ENCODE data around the gene SNRPA. TPM values are rescaled to one million over a fixed set of nuclear protein-coding genes. Genes with fewer than 3 reads are reported as not detected.
"Not testable (repeated sequence)": the region's sequence is repeated elsewhere in the genome, so short reads cannot be mapped to it uniquely, and the experiment has no call there.

SNRPA gene
- total RNA-seq, 1 experiment from 2014 or later = 134 TPM

- Mint-ChIP-seq H3K4me1 (ENCODE audit: low read depth, unreplicated experiment) (peaks cover 10% of the 10 kb centered on the region), H3K36me3 (ENCODE audit: insufficient read depth, unreplicated experiment) (peaks cover 89% of the 10 kb centered on the region), H3K27ac (ENCODE audit: unreplicated experiment) (no peak overlapping the region), H3K4me3 (ENCODE audit: unreplicated experiment) (no peak overlapping the region), H3K27me3 (ENCODE audit: insufficient read depth, unreplicated experiment) (no peaks in the 10 kb centered on the region), H3K9me3 (ENCODE audit: unreplicated experiment) (no peaks in the 10 kb centered on the region)
- BruUV-seq (replicated peaks) = no TSS peak
- Histone ChIP-seq H3K27me3 (replicated peaks; ENCODE audit: control insufficient read depth, insufficient read depth, low read length) (no peaks in the 10 kb centered on the region), H3K9me3 (peaks cover 6% of the 10 kb centered on the region; the same call in 1 of the 2 replicates), H3K4me3 (ENCODE audit: low read depth, low read length) (no peak overlapping the region), H3K4me1 (peaks cover 6% of the 10 kb centered on the region; the same call in 1 of the 2 replicates), H3K36me3 (ENCODE audit: control insufficient read depth, insufficient read depth, low read length) (peaks cover 25% of the 10 kb centered on the region)
- intact Hi-C loops (cut with micrococcal nuclease; ENCODE audit: unreplicated experiment) = no loop called here
- ChIA-PET POLR2A (interaction anchor here (0.6 kb wide), 1 partner anchor 26 kb away, joined by 5 read pairs; the partner anchor contains the start of genes ACTMAP and SNRPA), CTCF (no interaction called here)
- no peak for DNase-seq
- TF ChIP-seq CTCF (IDR thresholded peaks at IDR 0.05; ENCODE audit: insufficient read depth in 1 of 2, low read depth in 1 of 2, low read length in 1 of 2, severe bottlenecking in 1 of 2, unreplicated experiment in 1 of 2) = no peak
These were observed 26.7 kb upstream of the SNRPA start for GRCh38 chr19:40724315-40724714.

GRCh38 chr19:40724855-40725254, 26.1 kb upstream of the SNRPA start:
- H3K27me3 Mint-ChIP-seq (ENCODE audit: insufficient read depth, unreplicated experiment) = no peaks in the 10 kb centered on the region
- BruUV-seq (replicated peaks) = no TSS peak
- no peak overlapping the region for H3K27ac Mint-ChIP-seq (ENCODE audit: unreplicated experiment)
- no peak for TF ChIP-seq CTCF (IDR thresholded peaks at IDR 0.05; ENCODE audit: insufficient read depth in 1 of 2, low read depth in 1 of 2, low read length in 1 of 2, severe bottlenecking in 1 of 2, unreplicated experiment in 1 of 2)
- Histone ChIP-seq H3K27me3 (replicated peaks; ENCODE audit: control insufficient read depth, insufficient read depth, low read length) (no peaks in the 10 kb centered on the region), H3K4me1 (0 out of 2 replicates have a peak, but pooled peaks cover 3% of the 10 kb centered on the region), H3K9me3 (peaks cover 6% of the 10 kb centered on the region; the same call in 1 of the 2 replicates), H3K36me3 (ENCODE audit: control insufficient read depth, insufficient read depth, low read length) (peaks cover 25% of the 10 kb centered on the region), H3K4me3 (ENCODE audit: low read depth, low read length) (no peak overlapping the region)
- peaks cover 90% of the 10 kb centered on the region for H3K36me3 Mint-ChIP-seq (ENCODE audit: insufficient read depth, unreplicated experiment)
- POLR2A ChIA-PET = interaction anchor here (0.6 to 0.7 kb wide), 2 partner anchors 8 to 26 kb away, joined by 4 to 5 read pairs; partner anchors contain the start of genes ACTMAP, COQ8B, ITPKC and SNRPA
- no peaks in the 10 kb centered on the region for H3K9me3 Mint-ChIP-seq (ENCODE audit: unreplicated experiment)
- H3K4me3 Mint-ChIP-seq (ENCODE audit: unreplicated experiment) = no peak overlapping the region
- intact Hi-C loops (cut with micrococcal nuclease; ENCODE audit: unreplicated experiment) = no loop called here
- H3K4me1 Mint-ChIP-seq (ENCODE audit: low read depth, unreplicated experiment) = peaks cover 10% of the 10 kb centered on the region
- DNase-seq = no peak
- CTCF ChIA-PET = no interaction called here

- no TSS peak for BruUV-seq (replicated peaks)
- peaks cover 6% of the 10 kb centered on the region; the same call in 1 of the 2 replicates for H3K9me3 ChIP-seq
- POLR2A ChIA-PET = interaction anchor here (0.6 kb wide), 1 partner anchor 296 kb away, joined by 13 read pairs; no protein-coding TSS in a partner anchor
- Mint-ChIP-seq H3K27ac (ENCODE audit: unreplicated experiment) (peak overlapping the region; percentile 39), H3K9me3 (ENCODE audit: unreplicated experiment) (no peaks in the 10 kb centered on the region), H3K36me3 (ENCODE audit: insufficient read depth, unreplicated experiment) (peaks cover 92% of the 10 kb centered on the region), H3K27me3 (ENCODE audit: insufficient read depth, unreplicated experiment) (no peaks in the 10 kb centered on the region), H3K4me3 (ENCODE audit: unreplicated experiment) (no peak overlapping the region), H3K4me1 (ENCODE audit: low read depth, unreplicated experiment) (no peaks in the 10 kb centered on the region)
- H3K27me3 ChIP-seq (replicated peaks; ENCODE audit: control insufficient read depth, insufficient read depth, low read length) = no peaks in the 10 kb centered on the region
- intact Hi-C loops (cut with micrococcal nuclease; ENCODE audit: unreplicated experiment) = no loop called here
- TF ChIP-seq CTCF (IDR thresholded peaks at IDR 0.05; ENCODE audit: insufficient read depth in 1 of 2, low read depth in 1 of 2, low read length in 1 of 2, severe bottlenecking in 1 of 2, unreplicated experiment in 1 of 2) = no peak
- no peaks in the 10 kb centered on the region for H3K4me1 ChIP-seq
- CTCF ChIA-PET = no interaction called here
- no peak overlapping the region for H3K4me3 ChIP-seq (ENCODE audit: low read depth, low read length)
- H3K36me3 ChIP-seq (ENCODE audit: control insufficient read depth, insufficient read depth, low read length) = peaks cover 25% of the 10 kb centered on the region
- peak in 1 of 2 experiments; percentile 46 for DNase-seq
These were observed 24.7 kb upstream of the SNRPA start for GRCh38 chr19:40726279-40726678.

- intact Hi-C loops (cut with micrococcal nuclease; ENCODE audit: unreplicated experiment); H3K27ac Mint-ChIP-seq (ENCODE audit: unreplicated experiment); CTCF ChIA-PET; H3K4me1 ChIP-seq; H3K27me3 Mint-ChIP-seq (ENCODE audit: insufficient read depth, unreplicated experiment); DNase-seq; H3K4me1 Mint-ChIP-seq (ENCODE audit: low read depth, unreplicated experiment); H3K4me3 Mint-ChIP-seq (ENCODE audit: unreplicated experiment); H3K9me3 Mint-ChIP-seq (ENCODE audit: unreplicated experiment); BruUV-seq (replicated peaks); H3K9me3 ChIP-seq; H3K27me3 ChIP-seq (replicated peaks; ENCODE audit: control insufficient read depth, insufficient read depth, low read length); H3K4me3 ChIP-seq (ENCODE audit: low read depth, low read length); POLR2A ChIA-PET: not testable (repeated sequence)
- H3K36me3 Mint-ChIP-seq (ENCODE audit: insufficient read depth, unreplicated experiment) = peaks cover 95% of the 10 kb centered on the region
- peaks cover 23% of the 10 kb centered on the region for H3K36me3 ChIP-seq (ENCODE audit: control insufficient read depth, insufficient read depth, low read length)
These were observed 20.9 kb upstream of the SNRPA start for GRCh38 chr19:40730065-40730464.

- CTCF ChIA-PET; H3K27me3 ChIP-seq (replicated peaks; ENCODE audit: control insufficient read depth, insufficient read depth, low read length); H3K4me3 ChIP-seq (ENCODE audit: low read depth, low read length); H3K27ac Mint-ChIP-seq (ENCODE audit: unreplicated experiment); H3K4me1 ChIP-seq; H3K27me3 Mint-ChIP-seq (ENCODE audit: insufficient read depth, unreplicated experiment); H3K9me3 ChIP-seq; BruUV-seq (replicated peaks); H3K4me3 Mint-ChIP-seq (ENCODE audit: unreplicated experiment); intact Hi-C loops (cut with micrococcal nuclease; ENCODE audit: unreplicated experiment); DNase-seq; H3K9me3 Mint-ChIP-seq (ENCODE audit: unreplicated experiment): not testable (repeated sequence)
- H3K36me3 ChIP-seq (ENCODE audit: control insufficient read depth, insufficient read depth, low read length) = peaks cover 19% of the 10 kb centered on the region
- POLR2A ChIA-PET = interaction anchor here (1.0 kb wide), 1 partner anchor 46 kb away, joined by 3 read pairs; the partner anchor contains the start of gene RAB4B
- peaks cover 96% of the 10 kb centered on the region for H3K36me3 Mint-ChIP-seq (ENCODE audit: insufficient read depth, unreplicated experiment)
- peaks cover 14% of the 10 kb centered on the region for H3K4me1 Mint-ChIP-seq (ENCODE audit: low read depth, unreplicated experiment)
These were observed 18.7 kb upstream of the SNRPA start for GRCh38 chr19:40732304-40732703.

Data from Caco-2 (cell line).